Measurements from ENCODE around the gene NATD1. TPM values are rescaled to one million over a fixed set of nuclear protein-coding genes. Genes with fewer than 3 reads are reported as not detected.

The NATD1 gene
- total and polyA plus RNA-seq, 10 of the 15 experiments (the other 5 are each of a cell fraction or from before 2014, with no cell fraction given) = 0.02 to 0.33 (median 0.15) TPM

DNA sequence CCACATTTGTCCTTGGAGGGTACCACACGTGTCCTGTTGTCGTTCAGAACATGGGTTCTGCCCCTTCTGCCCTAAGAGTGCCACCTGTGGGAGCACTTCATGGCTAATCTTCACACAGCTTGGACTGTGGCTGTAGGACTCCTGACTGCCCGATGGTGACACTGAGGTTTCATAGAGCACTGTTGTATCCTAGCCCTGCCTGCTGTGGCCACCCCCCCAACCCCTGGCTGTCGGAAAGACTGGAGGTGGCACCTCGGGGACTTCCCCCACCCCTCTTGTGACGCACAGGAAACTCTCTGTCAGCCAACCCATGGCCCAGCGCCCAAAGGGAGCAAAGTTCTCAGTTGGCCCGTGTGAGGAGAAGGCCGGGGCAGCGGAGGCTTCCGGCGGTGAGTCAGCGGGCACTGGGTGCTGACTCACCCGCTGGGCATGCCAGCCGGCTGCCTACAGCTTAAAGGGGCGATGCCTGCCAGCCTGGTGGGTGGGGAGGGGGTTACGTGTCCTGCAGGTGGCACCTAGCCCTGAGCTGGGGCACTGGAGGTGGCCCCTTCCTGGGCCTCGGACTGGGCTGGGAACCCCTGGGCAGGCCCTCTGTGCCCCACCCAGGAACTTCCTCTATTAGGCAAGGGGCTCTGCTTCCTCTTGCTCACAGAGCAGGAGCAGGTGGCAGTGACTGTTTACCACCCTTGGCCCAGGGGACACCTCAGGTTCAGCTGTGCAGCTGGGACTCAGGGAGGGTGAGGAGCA lies 34.7 kb upstream of the NATD1 start (continued):
- no peak for TF ChIP-seq ZZZ3 (IDR thresholded peaks at IDR 0.05; ENCODE audit: control insufficient read depth, insufficient read length, low read depth)
- no peak for TF ChIP-seq SMARCA5 (IDR thresholded peaks at IDR 0.05)
- no peak for TF ChIP-seq ZNF217 (IDR thresholded peaks at IDR 0.05)
- no peak for TF ChIP-seq SIX5 (IDR thresholded peaks at IDR 0.05; ENCODE audit: low read depth, low read length, severe bottlenecking)
- TF ChIP-seq, protein P1, sequence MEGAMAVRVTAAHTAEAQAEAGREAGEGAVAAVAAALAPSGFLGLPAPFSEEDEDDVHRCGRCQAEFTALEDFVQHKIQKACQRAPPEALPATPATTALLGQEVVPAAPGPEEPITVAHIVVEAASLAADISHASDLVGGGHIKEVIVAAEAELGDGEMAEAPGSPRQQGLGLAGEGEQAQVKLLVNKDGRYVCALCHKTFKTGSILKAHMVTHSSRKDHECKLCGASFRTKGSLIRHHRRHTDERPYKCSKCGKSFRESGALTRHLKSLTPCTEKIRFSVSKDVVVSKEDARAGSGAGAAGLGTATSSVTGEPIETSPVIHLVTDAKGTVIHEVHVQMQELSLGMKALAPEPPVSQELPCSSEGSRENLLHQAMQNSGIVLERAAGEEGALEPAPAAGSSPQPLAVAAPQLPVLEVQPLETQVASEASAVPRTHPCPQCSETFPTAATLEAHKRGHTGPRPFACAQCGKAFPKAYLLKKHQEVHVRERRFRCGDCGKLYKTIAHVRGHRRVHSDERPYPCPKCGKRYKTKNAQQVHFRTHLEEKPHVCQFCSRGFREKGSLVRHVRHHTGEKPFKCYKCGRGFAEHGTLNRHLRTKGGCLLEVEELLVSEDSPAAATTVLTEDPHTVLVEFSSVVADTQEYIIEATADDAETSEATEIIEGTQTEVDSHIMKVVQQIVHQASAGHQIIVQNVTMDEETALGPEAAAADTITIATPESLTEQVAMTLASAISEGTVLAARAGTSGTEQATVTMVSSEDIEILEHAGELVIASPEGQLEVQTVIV (IDR thresholded peaks at IDR 0.05; ENCODE audit: borderline replicate concordance, partially characterized antibody) = no peak
- TF ChIP-seq, protein P2, sequence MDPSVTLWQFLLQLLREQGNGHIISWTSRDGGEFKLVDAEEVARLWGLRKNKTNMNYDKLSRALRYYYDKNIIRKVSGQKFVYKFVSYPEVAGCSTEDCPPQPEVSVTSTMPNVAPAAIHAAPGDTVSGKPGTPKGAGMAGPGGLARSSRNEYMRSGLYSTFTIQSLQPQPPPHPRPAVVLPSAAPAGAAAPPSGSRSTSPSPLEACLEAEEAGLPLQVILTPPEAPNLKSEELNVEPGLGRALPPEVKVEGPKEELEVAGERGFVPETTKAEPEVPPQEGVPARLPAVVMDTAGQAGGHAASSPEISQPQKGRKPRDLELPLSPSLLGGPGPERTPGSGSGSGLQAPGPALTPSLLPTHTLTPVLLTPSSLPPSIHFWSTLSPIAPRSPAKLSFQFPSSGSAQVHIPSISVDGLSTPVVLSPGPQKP (IDR thresholded peaks at IDR 0.05; ENCODE audit: low read depth, low read length) = peak; percentile 46; the same call in 1 of the 2 replicates
- TF ChIP-seq CHD4 (IDR thresholded peaks at IDR 0.05) = 0 out of 2 replicates have a peak, but pooled peaks have one; percentile 32
- TF ChIP-seq IKZF2 (IDR thresholded peaks at IDR 0.05) = peak; percentile 58 to 83
- TF ChIP-seq FOXM1 (IDR thresholded peaks at IDR 0.05; ENCODE audit: low read depth, low read length) = no peak
- TF ChIP-seq NR2F1 (conservative IDR thresholded peaks at IDR 0.05) = peak; percentile 80; the same call in 1 of the 2 replicates
- TF ChIP-seq POLR2A (IDR thresholded peaks at IDR 0.05; ENCODE audit: low read depth, low read length) = peak; percentile 74
- TF ChIP-seq, protein P3, sequence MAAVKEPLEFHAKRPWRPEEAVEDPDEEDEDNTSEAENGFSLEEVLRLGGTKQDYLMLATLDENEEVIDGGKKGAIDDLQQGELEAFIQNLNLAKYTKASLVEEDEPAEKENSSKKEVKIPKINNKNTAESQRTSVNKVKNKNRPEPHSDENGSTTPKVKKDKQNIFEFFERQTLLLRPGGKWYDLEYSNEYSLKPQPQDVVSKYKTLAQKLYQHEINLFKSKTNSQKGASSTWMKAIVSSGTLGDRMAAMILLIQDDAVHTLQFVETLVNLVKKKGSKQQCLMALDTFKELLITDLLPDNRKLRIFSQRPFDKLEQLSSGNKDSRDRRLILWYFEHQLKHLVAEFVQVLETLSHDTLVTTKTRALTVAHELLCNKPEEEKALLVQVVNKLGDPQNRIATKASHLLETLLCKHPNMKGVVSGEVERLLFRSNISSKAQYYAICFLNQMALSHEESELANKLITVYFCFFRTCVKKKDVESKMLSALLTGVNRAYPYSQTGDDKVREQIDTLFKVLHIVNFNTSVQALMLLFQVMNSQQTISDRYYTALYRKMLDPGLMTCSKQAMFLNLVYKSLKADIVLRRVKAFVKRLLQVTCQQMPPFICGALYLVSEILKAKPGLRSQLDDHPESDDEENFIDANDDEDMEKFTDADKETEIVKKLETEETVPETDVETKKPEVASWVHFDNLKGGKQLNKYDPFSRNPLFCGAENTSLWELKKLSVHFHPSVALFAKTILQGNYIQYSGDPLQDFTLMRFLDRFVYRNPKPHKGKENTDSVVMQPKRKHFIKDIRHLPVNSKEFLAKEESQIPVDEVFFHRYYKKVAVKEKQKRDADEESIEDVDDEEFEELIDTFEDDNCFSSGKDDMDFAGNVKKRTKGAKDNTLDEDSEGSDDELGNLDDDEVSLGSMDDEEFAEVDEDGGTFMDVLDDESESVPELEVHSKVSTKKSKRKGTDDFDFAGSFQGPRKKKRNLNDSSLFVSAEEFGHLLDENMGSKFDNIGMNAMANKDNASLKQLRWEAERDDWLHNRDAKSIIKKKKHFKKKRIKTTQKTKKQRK (IDR thresholded peaks at IDR 0.05; ENCODE audit: low read depth, low read length) = no peak
- TF ChIP-seq RELA (IDR thresholded peaks at IDR 0.05; ENCODE audit: borderline replicate concordance, partially characterized antibody) = peak; percentile 96
- TF ChIP-seq WRNIP1 (IDR thresholded peaks at IDR 0.05; ENCODE audit: borderline replicate concordance, low read depth, low read length) = no peak
- TF ChIP-seq RCOR1 (conservative IDR thresholded peaks at IDR 0.05; ENCODE audit: low read depth, low read length) = no peak
- peak; percentile 61 for TF ChIP-seq JUNB (IDR thresholded peaks at IDR 0.05)
- TF ChIP-seq CBX5 (IDR thresholded peaks at IDR 0.05; ENCODE audit: low read depth) = no peak
- no peak for TF ChIP-seq ETV6 (conservative IDR thresholded peaks at IDR 0.05 in 1 of 2, IDR thresholded peaks at IDR 0.05 in 1 of 2; ENCODE audit: borderline replicate concordance in 1 of 2, low read depth in 1 of 2)
- TF ChIP-seq ZNF622 (IDR thresholded peaks at IDR 0.05) = no peak
- TF ChIP-seq, protein P4, sequence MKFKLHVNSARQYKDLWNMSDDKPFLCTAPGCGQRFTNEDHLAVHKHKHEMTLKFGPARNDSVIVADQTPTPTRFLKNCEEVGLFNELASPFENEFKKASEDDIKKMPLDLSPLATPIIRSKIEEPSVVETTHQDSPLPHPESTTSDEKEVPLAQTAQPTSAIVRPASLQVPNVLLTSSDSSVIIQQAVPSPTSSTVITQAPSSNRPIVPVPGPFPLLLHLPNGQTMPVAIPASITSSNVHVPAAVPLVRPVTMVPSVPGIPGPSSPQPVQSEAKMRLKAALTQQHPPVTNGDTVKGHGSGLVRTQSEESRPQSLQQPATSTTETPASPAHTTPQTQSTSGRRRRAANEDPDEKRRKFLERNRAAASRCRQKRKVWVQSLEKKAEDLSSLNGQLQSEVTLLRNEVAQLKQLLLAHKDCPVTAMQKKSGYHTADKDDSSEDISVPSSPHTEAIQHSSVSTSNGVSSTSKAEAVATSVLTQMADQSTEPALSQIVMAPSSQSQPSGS (IDR thresholded peaks at IDR 0.05; ENCODE audit: low read length) = no peak
- TF ChIP-seq, protein P5, sequence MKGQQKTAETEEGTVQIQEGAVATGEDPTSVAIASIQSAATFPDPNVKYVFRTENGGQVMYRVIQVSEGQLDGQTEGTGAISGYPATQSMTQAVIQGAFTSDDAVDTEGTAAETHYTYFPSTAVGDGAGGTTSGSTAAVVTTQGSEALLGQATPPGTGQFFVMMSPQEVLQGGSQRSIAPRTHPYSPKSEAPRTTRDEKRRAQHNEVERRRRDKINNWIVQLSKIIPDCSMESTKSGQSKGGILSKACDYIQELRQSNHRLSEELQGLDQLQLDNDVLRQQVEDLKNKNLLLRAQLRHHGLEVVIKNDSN (IDR thresholded peaks at IDR 0.05; ENCODE audit: borderline replicate concordance, extremely low read length, insufficient read depth, low read depth, low read length) = no peak
